ENCODE measurements around the gene MOK.
A peak's percentile ranks its signal among the peaks of the same experiment; 100 is the strongest.
"Not testable (repeated sequence)": the region's sequence is repeated elsewhere in the genome, so short reads cannot be mapped to it uniquely, and the experiment has no call there.

Gene MOK

GRCh38 chr14:102320671-102321455 is 15.9 kb upstream of the MOK start:
- DNase-seq, result no peak

GRCh38 chr14:102320033-102320660 is 15.2 kb upstream of the MOK start:
- DNase-seq, result no peak

- DNase-seq, result peak; percentile 52
These were observed 14.5 kb upstream of the MOK start, which contains the start of gene ZNF839 for GRCh38 chr14:102319351-102320032. ZNF839 (plus strand) TSS chr14:102319746; CDS start chr14:102319766, 20 bp downstream.

GRCh38 chr14:102318781-102319276 is 13.9 kb upstream of the MOK start:
- no peak for DNase-seq

- peak; percentile 30 for DNase-seq
These were observed 12.7 kb upstream of the MOK start for GRCh38 chr14:102317564-102318248.

- no peak for DNase-seq
These were observed 12.0 kb upstream of the MOK start for GRCh38 chr14:102316743-102317563.

- no peak for DNase-seq
These were observed 11.4 kb upstream of the MOK start for GRCh38 chr14:102316338-102316742.

GRCh38 chr14:102315121-102315520 is 10.2 kb upstream of the MOK start:
- DNase-seq, result no peak

GRCh38 chr14:102314242-102315011 is 9.5 kb upstream of the MOK start:
- no peak for DNase-seq

- DNase-seq, result no peak
These were observed 1.3 kb downstream of the MOK start for GRCh38 chr14:102303664-102304063.

- DNase-seq, result not testable (repeated sequence)
These were observed 6.5 kb downstream of the MOK start for GRCh38 chr14:102298303-102299070.

- DNase-seq, result no peak
These were observed 7.4 kb downstream of the MOK start for GRCh38 chr14:102297436-102298170.

GRCh38 chr14:102295270-102295669 is 9.7 kb downstream of the MOK start:
- DNase-seq, result no peak

GRCh38 chr14:102293781-102294180 is 11.2 kb downstream of the MOK start:
- no peak for DNase-seq

- no peak for DNase-seq
These were observed 12.5 kb downstream of the MOK start for GRCh38 chr14:102292441-102292840.

GRCh38 chr14:102288139-102288538 is 16.8 kb downstream of the MOK start:
- no peak for DNase-seq

GRCh38 chr14:102285106-102285505 is 19.9 kb downstream of the MOK start:
- DNase-seq, result no peak

- no peak for DNase-seq
These were observed 21.3 kb downstream of the MOK start for GRCh38 chr14:102283631-102284129.

GRCh38 chr14:102282751-102283465 is 22.1 kb downstream of the MOK start:
- DNase-seq, result no peak
